ENCODE data around the gene BHLHE23. TPM values are rescaled to one million over a fixed set of nuclear protein-coding genes. Genes with fewer than 3 reads are reported as not detected.
A peak's percentile ranks its signal among the peaks of the same experiment; 100 is the strongest.
"Not testable (repeated sequence)": the region's sequence is repeated elsewhere in the genome, so short reads cannot be mapped to it uniquely, and the experiment has no call there.

Gene BHLHE23
- polyA plus RNA-seq, 1 of the 3 experiments (the other 2 are of a cell fraction), result not detected

DNA sequence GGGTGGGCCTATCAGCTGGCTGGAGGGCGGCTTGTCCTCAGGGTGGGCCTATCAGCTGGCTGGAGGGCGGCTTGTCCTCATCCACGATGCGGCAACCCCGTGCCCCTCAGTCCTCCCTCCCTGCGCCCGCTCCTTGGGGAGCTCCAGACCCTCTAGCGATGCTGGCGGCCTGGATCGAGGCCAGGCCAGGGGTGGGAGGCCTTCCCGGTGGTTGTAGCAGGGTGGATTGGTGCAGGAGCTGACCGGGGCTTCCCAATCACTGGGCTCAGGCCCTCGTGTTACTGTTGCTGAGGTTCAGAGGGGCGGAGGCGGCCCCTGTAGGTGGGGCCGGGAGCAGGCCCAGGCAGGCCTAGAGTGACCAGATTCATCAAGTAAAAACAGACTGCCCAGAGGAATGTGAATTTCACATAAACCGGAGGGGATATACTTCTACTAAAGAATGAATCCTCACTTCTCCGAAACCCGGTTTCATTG, 45.4 kb downstream of the BHLHE23 start:
- Histone ChIP-seq H3K9me2 (no peaks in the 10 kb centered on the region), H3K79me2 (ENCODE audit: insufficient read depth) (no peaks in the 10 kb centered on the region), H3K4me1 (ENCODE audit: control insufficient read depth in 1 of 2, insufficient read depth in 2 of 2, low read depth in 1 of 2, low read length in 1 of 2) (peaks cover 0 to 3% of the 10 kb centered on the region in 2 experiments; a peak in 1 of 4 replicates), H3K4me2 (no peak overlapping the region), H2AFZ (ENCODE audit: low read depth) (no peak overlapping the region), H3K9me3 (no peaks in the 10 kb centered on the region), H3K4me3 (ENCODE audit: low read depth in 2 of 2, low read length in 1 of 2) (no peak overlapping the region), H3K27ac (ENCODE audit: low read depth in 2 of 2, low read length in 1 of 2) (no peak overlapping the region), H4K20me1 (ENCODE audit: insufficient read depth) (no peaks in the 10 kb centered on the region), H3K36me3 (replicated peaks in 1 of 2; ENCODE audit: control insufficient read depth in 1 of 2, insufficient read depth in 2 of 2, low read length in 1 of 2) (no peaks in the 10 kb centered on the region), H3K9ac (no peak overlapping the region), H3F3A (replicated peaks; ENCODE audit: insufficient read depth) (no peaks in the 10 kb centered on the region), H3K27me3 (ENCODE audit: insufficient read depth) (0 out of 2 replicates have a peak, but pooled peaks cover 11% of the 10 kb centered on the region)
- peak; percentile 72 for DNase-seq
- ChIA-PET POLR2A (no interaction called here), CTCF (interaction anchor here (1.0 to 1.8 kb wide), 4 partner anchors 9 to 49 kb away, joined by 4 to 7 read pairs (median 4); no protein-coding TSS in a partner anchor)
- 70% methylated on average over 8 of the region's 19 CpGs for WGBS (ENCODE audit: low lambda C conversion rate)
- no peak for TF ChIP-seq JUND (IDR thresholded peaks at IDR 0.05)
- no peak for TF ChIP-seq TEAD4 (IDR thresholded peaks at IDR 0.05; ENCODE audit: borderline replicate concordance, insufficient read depth)
- no peak for TF ChIP-seq TAF1 (IDR thresholded peaks at IDR 0.05; ENCODE audit: borderline replicate concordance, low read depth, low read length)
- TF ChIP-seq TCF12 (IDR thresholded peaks at IDR 0.05), result no peak
- no peak for TF ChIP-seq POLR2AphosphoS5 (IDR thresholded peaks at IDR 0.05; ENCODE audit: low read depth, low read length)
- no peak for TF ChIP-seq SIN3A (IDR thresholded peaks at IDR 0.05; ENCODE audit: borderline replicate concordance, low read depth, low read length)
- no peak for TF ChIP-seq USF2 (IDR thresholded peaks at IDR 0.05; ENCODE audit: borderline replicate concordance, low read depth, low read length)
- TF ChIP-seq RFX5 (IDR thresholded peaks at IDR 0.05; ENCODE audit: low read length), result no peak
- TF ChIP-seq MEF2A (IDR thresholded peaks at IDR 0.05; ENCODE audit: borderline replicate concordance, low read depth), result no peak
- no peak for TF ChIP-seq EP300 (IDR thresholded peaks at IDR 0.05; ENCODE audit: borderline replicate concordance in 1 of 2, low read depth in 1 of 2, low read length in 1 of 2)
- TF ChIP-seq FOSL2 (IDR thresholded peaks at IDR 0.05; ENCODE audit: borderline replicate concordance, low read depth), result no peak
- TF ChIP-seq YY1 (IDR thresholded peaks at IDR 0.05; ENCODE audit: low read depth), result no peak
- TF ChIP-seq CHD2 (IDR thresholded peaks at IDR 0.05; ENCODE audit: low read length, partially characterized antibody), result no peak
- TF ChIP-seq GABPA (IDR thresholded peaks at IDR 0.05; ENCODE audit: low read depth), result no peak
- no peak for TF ChIP-seq NRF1 (IDR thresholded peaks at IDR 0.05; ENCODE audit: low read depth, low read length)

- H4K20me1 ChIP-seq (ENCODE audit: insufficient read depth); POLR2A ChIA-PET; H3K4me3 ChIP-seq (ENCODE audit: low read depth in 2 of 2, low read length in 1 of 2); H3K36me3 ChIP-seq (replicated peaks in 1 of 2; ENCODE audit: control insufficient read depth in 1 of 2, insufficient read depth in 2 of 2, low read length in 1 of 2); H3K4me1 ChIP-seq (ENCODE audit: control insufficient read depth in 1 of 2, insufficient read depth in 2 of 2, low read depth in 1 of 2, low read length in 1 of 2); H3K9ac ChIP-seq; H3F3A ChIP-seq (replicated peaks; ENCODE audit: insufficient read depth); H2AFZ ChIP-seq (ENCODE audit: low read depth); H3K27ac ChIP-seq (ENCODE audit: low read depth in 2 of 2, low read length in 1 of 2); H3K4me2 ChIP-seq; H3K9me2 ChIP-seq; H3K79me2 ChIP-seq (ENCODE audit: insufficient read depth); H3K9me3 ChIP-seq: not testable (repeated sequence)
- 0 out of 2 replicates have a peak, but pooled peaks cover 11% of the 10 kb centered on the region for H3K27me3 ChIP-seq (ENCODE audit: insufficient read depth)
- WGBS (ENCODE audit: low lambda C conversion rate), result 75% methylated on average over 11 of the region's 31 CpGs
- peak; percentile 72 for DNase-seq
- CTCF ChIA-PET, result interaction anchor here (1.0 to 1.8 kb wide), 6 partner anchors 10 to 50 kb away, joined by 4 to 8 read pairs (median 4); no protein-coding TSS in a partner anchor
These were observed 46.1 kb downstream of the BHLHE23 start for GRCh38 chr20:62960446-62961309.

Measured in SK-N-SH (cell line).